GM21786 (cell line): Measurements from ENCODE around the gene EDAR.

Source experiments
- ATAC-seq: cut with Tn5 transposase; IDR thresholded peaks from one replicate; pipeline ENCODE4 v1.9.1; 2021; ENCODE audit not compliant: unreplicated experiment

Gene EDAR

GRCh38 chr2:108969856-108970255 is 19.2 kb downstream of the EDAR start:
- no peak for ATAC-seq

GRCh38 chr2:108968619-108969018 is 20.4 kb downstream of the EDAR start:
- no peak for ATAC-seq

- ATAC-seq = no peak
Measured at GRCh38 chr2:108967757-108968156, 21.3 kb downstream of the EDAR start.

GRCh38 chr2:108965540-108966289 is 23.3 kb downstream of the EDAR start:
- ATAC-seq = no peak

- no peak for ATAC-seq
Measured at GRCh38 chr2:108963057-108963456, 26.0 kb downstream of the EDAR start.

- ATAC-seq = no peak
Measured at GRCh38 chr2:108961796-108962195, 27.2 kb downstream of the EDAR start.

- ATAC-seq = no peak
Measured at GRCh38 chr2:108960006-108960405, 29.0 kb downstream of the EDAR start.

GRCh38 chr2:108959401-108959800 is 29.6 kb downstream of the EDAR start:
- no peak for ATAC-seq

- ATAC-seq = no peak
Measured at GRCh38 chr2:108958632-108959341, 30.2 kb downstream of the EDAR start.

GRCh38 chr2:108958002-108958401 is 31.0 kb downstream of the EDAR start:
- ATAC-seq = no peak

- no peak for ATAC-seq
Measured at GRCh38 chr2:108956375-108956774, 32.6 kb downstream of the EDAR start.

GRCh38 chr2:108950369-108951135 is 38.5 kb downstream of the EDAR start:
- no peak for ATAC-seq

GRCh38 chr2:108949316-108950239 is 39.4 kb downstream of the EDAR start:
- no peak for ATAC-seq

GRCh38 chr2:108947271-108947907 is 41.6 kb downstream of the EDAR start:
- ATAC-seq = no peak

GRCh38 chr2:108946442-108946841 is 42.6 kb downstream of the EDAR start:
- ATAC-seq = no peak

- ATAC-seq = no peak
Measured at GRCh38 chr2:108945969-108946368, 43.1 kb downstream of the EDAR start.

GRCh38 chr2:108944601-108945331 is 44.3 kb downstream of the EDAR start:
- ATAC-seq = no peak

GRCh38 chr2:108943751-108944150 is 45.3 kb downstream of the EDAR start:
- no peak for ATAC-seq

- ATAC-seq = no peak
Measured at GRCh38 chr2:108942888-108943287, 46.1 kb downstream of the EDAR start.
